GM18909 (cell line): Measurements from ENCODE around the gene MSS51.
"Not testable (repeated sequence)": the region's sequence is repeated elsewhere in the genome, so short reads cannot be mapped to it uniquely, and the experiment has no call there.

Experiments used
- ATAC-seq: cut with Tn5 transposase; IDR thresholded peaks from one replicate; pipeline ENCODE4 v1.9.1; 2021; ENCODE audit warnings: mild to moderate bottlenecking; ENCODE audit not compliant: unreplicated experiment, poor library complexity

Gene MSS51

DNA sequence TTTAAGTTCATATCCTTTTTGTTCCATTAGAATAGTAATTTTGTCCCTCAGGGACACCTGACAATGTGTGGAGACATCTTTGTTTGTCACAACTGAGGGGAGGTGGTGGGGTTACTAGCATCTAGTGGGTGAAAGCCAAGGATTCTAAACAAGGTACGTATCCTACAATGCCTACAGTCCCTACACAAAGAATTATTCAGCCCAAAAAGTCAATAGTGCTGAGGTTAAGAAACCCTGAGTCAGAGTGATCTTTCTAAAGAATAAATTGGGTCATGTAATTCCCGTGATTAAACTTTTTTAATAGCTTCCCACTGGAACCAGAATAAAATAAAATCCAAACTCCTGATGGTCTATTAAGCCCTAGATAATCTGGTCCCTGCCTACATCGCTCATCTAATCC is 16.8 kb downstream of the MSS51 start:
- ATAC-seq, result no peak

DNA sequence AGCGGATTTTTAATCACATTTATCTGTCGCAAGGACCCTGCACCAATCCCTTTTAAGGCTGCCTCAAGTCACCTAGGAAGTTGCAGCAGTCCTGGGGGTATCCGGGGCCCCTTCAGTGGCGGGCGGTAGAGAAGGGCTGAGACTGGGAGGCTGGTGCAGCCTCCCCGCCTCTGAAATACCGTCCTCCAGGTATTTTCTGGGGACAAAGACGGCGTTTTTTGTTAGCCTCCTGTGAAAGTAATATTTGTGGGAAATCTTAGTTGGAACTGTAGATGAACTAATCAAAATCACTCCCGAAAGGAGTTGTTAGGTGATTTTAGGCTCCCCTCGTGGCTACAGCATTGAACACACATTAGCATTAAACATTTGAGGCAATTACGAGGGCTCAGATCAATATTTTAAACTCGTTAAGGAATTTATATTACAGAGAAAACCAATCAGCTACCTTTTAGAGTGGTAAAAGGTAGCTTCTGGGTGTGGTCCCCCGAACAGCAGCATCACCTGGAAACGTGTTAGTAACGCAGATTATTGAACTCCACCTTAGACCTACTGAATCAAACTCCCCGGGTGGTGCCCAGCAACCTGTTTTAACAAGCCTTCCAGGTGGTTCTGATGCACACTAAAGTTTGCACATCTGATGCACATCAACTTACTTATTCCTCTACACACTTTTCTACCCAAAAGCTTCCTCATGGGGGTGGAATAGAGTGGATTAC is 19.0 kb downstream of the MSS51 start:
- ATAC-seq, result peak; percentile 39

DNA sequence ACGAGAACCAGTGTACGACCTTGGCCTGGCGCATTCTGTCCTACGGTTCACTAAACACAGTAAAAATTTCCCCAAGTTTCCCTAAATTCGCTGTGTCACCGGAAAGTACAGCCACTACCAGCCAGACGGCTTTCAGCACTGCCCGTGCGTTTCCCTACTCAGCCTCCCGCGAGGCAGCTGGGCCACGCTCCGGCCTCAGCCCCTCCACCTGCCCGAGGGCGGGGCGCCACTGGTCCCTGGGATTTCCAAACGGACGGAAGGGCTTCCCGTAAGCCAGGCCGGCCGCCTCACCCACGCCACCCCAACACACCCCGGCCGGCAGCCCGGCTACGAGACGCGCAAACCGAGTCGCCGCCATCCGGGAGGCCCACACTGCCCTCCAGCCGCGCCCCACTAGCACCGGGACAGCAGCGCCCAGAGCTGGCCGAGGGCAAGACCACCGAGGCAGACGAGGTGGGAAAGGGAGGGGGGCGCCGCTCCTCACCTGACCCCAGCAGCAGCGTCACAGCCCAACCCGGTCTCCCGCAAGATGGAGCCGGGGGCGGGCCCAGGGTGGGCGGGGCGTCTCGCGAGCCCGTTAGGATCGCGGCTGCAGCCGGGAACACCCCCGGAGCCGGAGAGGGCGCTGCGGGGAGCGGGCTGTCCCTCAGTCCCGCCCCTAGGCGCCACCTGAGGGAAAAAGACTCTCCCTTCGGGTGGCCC is 19.7 kb downstream of the MSS51 start, which contains the start of gene ANXA7:
Gene ANXA7, minus strand, starts transcription at position 531 of the 702 bp plus-strand sequence. CDS start 13,202 bp downstream, outside the sequence.
- peak; percentile 87 for ATAC-seq

DNA sequence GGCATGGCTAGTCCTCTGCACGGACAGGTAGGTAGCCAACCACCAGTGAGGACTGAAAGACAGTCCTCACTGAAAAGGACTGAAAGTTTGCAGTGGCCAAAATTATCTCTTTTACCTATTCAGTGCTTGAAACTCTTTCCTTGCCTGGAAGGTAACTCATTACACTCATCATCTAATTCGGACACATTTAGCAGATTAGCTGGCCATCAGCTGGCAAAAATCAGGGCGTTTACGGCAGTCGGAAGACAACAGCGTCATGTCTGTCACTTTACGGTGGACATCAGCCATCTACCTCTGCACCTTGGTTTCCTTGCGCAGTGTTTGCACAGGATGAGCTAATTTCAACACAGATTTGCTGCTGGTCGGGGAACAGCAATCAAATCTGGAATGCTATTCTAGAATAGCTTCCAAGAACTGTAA is 20.2 kb downstream of the MSS51 start:
- peak; percentile 39 for ATAC-seq

DNA sequence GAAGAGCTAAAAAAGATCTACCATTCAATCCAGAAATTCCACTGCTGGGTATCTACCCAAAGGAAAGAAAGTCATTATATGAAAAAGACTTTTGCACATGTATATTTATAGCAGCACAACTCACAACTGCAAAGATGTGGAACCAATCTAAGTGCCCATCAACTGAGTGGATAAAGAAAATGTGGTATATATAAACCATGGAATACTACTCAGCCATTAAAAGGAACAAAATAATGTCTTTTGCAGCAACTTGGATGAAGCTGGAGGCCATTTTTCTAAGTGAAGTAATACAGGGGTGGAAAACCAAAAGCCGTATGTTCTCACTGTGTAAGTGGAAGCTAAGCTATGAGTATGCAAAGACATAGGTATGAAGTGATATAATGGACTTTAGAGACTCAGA is 22.5 kb downstream of the MSS51 start:
- ATAC-seq, result no peak

DNA sequence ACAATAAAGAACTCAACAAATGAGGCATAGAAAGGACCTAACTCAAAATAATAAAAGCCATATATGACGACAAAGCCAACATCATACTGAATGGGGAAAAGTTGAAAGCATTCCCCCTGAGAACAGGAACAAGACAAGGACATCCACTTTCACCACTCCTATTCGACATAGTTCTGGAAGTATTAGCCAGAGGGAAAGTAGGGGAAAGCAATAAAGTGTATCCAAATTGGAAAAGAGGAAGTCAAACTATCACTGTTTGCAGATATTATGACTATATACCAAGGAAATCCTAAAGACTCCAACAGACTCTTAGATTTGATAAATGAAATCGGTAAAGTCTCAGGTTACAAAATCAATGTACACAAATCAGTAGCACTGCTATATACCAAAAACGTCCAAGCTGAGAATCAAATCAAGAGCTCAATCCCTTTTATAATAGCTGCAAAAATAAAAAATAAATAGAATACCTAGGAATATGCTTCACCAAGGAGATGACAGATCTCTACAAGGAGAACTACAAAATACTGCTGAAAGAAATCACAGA is 24.3 kb downstream of the MSS51 start:
- no peak for ATAC-seq

DNA sequence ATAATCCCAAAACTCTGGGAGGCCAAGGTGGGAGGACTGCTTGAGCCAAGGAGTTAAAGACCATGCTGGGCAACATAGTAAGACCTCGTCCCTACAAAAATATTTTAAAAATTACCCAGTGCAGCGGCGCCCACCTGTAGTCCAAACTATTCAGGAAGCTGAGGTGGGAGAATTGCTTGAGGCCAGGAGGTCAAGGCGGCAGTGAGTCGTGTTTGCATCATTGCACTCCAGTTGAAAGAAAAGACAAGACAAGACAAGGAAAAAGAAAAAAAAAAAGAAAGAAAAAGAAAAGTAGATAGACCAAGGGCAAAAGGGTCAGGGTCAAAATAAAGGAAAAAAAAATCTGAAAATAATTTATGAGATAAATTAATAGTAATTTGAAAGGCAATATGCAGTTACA is 25.3 kb downstream of the MSS51 start:
- no peak for ATAC-seq

DNA sequence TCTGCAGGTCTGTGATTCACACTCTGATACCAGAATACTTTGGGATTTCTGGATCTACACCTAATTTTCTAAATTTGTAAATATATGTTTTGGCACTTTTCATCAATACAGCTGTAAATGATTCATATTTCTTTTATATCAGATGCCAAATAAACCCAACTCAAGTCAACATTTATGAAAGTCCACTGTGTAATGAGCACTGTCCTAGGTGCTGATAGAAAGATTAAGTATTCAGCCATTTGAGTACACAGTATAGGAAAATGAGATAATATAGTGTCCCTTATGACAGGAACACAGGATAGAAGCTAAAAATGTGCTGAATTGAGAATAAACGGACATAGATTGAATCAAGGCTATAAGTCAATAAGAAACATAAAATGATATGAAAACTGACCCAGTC is 25.9 kb downstream of the MSS51 start:
- no peak for ATAC-seq

DNA sequence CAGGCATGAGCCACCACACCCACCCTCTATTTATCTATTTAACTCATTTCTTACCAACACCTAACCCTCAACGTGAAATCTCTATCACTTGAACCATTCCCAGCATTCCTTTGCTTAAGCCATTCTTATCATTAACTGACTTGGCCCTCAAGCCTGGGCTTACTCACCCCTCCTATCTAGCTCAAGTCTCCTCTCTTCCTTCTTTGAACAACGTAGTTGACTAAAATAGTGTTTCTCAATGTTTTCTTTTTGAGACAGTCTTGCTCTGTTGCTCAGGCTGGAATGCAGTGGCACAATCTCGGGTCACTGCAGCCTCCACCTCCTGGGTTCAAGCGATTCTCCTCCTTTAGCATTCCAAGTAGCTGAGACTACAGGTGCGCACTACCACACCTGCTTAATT is 26.5 kb downstream of the MSS51 start:
- ATAC-seq, result no peak

DNA sequence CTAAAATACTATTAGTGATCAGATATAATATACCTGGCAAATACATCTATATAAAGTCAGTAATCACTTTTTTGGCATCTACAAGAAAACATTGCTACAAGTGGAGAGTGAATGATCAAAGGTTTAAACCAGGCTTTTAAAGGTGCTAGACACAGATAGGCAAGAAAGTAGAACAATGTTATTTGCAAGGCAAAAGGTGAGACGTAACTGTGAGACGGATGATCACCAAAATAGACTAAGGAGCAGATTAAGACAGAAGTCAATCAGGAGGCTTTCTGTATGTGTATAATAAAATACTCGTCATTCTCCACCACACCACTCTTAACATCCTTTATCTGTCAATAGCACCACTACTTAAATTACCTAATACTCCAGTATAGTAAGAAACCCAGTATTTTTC is 27.8 kb downstream of the MSS51 start:
- no peak for ATAC-seq

DNA sequence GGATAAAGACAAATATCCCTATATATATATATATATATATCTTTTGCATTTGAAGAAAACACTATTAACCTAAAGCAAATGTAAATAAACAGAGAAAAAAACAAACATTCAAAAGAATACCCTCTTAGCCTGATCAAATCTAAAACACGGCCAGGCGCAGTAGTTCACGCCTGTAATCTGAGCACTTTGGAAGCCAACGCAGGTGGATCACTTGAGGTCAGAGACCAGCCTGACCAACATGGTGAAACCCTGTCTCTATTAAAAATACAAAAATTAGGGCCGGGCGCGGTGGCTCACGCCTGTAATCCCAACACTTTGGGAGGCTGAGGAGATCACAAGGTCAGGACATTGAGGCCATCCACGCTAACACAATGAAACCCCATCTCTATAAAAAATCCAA is 28.7 kb downstream of the MSS51 start:
- ATAC-seq, result no peak

DNA sequence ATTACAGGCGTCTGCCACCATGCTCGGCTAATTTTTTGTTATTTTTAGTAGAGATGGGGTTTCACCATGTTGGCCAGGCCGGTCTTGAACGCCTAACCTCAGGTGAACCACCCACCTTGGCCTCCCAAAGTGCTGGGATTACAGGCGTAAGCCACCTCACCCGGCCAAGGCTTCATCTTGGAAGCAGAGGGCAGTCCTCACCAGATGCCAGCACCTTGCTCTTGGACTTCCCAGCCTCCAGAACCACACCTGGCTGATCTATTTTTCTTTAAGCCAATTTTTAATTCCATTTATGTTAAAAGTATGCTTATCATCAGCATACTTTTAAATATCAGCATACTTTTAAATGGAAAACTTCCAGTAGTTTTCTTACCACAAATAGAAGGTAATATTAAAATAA is 31.7 kb downstream of the MSS51 start:
- ATAC-seq, result no peak

DNA sequence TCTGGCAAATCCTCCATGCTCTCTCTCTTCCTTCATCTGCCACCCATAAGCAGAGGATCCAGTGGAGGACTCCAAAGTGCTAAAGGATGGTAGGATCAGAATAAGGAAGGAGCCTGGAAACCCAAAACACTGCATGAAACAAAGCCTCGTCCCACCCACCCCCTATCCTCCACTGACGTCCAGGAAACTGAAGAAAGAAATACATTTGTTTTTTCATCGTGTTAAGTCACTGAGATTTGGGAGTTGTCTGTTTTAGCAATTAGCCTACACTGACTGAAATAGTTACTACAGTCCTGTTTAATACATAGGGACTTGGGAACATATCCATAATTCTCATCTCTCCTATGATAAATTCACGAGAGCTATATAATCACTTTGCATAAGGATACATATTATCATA is 34.3 kb downstream of the MSS51 start:
- ATAC-seq, result no peak

DNA sequence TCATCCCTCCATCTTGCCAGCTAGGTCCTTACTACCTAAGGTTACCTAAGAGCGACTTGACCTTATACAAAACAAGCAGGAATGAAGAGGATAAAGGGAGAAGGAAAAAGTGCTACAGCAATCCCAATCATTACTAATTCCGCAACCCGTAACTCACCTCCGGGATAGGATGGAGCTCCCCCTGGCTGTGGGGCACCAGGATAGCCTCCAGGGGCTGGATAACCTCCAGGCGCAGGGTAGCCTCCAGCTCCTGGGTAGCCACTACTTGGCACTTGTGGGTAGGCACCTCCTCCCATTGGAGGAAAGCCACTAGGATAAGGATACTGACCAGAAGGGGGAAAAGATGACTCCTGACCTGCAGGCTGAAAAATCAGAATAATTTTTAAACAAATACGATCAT is 35.3 kb downstream of the MSS51 start:
- no peak for ATAC-seq

DNA sequence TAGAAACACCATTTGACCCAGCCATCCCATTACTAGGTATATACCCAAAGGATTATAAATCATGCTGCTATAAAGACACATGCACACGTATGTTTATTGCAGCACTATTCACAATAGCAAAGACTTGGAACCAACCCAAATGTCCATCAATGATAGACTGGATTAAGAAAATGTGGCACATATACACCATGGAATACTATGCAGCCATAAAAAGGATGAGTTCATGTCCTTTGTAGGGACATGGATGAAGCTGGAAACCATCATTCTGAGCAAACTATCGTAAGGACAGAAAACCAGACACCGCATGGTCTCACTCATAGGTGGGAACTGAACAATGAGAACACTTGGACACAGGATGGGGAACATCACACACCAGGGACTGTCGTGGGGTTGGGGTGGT is 39.0 kb downstream of the MSS51 start:
- not testable (repeated sequence) for ATAC-seq

DNA sequence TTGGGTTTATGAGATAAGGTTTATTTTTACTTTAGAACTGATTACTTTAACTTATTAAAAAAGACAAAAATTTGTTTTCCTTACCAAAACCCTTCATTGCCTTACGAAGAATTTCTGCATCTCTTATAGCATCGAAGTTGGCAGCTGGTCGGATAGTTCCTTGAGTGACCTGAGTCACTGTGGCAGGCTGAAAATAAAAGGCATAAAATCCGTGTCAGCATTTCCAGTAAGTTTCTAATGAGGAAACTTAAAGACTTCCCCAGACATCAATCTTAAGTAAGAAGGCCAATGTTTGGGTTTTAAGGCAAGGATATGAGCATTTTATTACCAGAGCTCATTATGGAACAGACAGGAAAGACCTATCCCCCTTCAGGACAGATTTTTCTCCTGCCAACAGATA is 45.1 kb downstream of the MSS51 start:
- no peak for ATAC-seq

DNA sequence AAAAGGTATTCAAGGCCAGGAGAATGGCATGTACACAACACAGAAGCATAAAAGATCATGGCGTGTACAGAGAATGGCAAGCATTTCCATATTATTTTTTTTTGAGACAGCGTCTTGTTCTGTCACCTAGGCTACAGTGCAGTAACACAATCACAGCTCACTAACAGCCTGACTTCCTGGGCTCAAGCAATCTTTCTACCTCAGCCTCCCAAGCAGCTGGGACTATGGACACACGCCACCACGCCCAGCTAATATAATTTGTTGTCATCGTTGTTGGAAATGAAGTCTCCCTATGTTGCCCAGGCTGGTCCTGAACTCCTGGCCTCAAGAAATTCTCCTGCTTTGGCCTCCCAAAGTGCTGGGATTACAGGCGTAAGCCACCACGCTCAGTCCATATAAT is 46.8 kb downstream of the MSS51 start:
- no peak for ATAC-seq

DNA sequence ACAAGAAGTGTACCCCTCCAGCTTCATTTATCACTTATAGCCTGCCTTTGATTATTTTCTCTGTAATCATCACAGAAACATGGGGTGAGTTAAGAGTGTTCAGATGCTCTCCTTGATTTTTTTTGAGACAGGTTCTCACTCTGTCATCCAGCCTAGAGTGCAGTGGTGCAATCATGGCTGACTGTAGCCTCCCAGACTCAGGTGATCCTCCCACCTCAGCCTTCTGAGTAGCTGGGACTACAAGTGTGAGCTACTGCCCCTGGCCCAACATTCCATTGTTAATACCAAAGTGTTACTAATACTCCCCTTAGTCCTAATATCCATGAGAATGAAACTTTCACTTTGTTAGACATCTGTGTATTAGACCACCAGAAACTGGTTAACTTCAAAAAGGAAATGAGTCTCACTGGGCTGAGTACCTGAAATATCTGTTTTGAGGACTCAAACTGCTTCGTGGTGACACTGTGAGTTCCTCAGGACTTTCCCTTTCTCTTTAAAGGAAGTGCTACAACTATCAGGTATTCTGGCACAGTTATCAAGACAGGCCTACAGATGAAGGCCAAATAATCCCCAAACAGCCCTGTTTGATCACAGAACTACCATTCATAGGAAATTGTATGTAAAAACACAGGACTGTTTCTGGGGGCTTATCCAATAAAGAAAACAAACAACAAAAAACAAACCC is 54.2 kb downstream of the MSS51 start:
- ATAC-seq, result no peak

DNA sequence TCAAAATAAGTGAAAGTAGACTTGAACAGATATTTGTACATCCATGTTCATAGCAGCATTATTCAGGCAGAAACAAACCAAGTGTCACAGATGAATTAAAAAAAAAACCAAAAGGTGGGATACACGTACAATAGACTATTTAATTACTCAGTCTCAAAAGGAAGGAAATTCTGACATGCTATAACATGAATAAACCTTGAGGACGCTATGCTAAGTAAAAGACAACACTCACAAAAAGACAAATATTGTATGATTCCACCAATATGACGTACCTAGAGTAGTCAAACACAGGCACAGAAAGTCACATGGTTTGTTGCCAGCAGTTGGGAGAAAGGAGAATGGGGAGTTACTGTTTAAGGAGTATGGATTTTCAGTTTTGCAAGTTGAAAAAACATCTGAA is 56.7 kb downstream of the MSS51 start:
- ATAC-seq, result no peak
